ENCODE measurements around the gene GLDN.
"Not testable (repeated sequence)": the region's sequence is repeated elsewhere in the genome, so short reads cannot be mapped to it uniquely, and the experiment has no call there.

GLDN gene

DNA sequence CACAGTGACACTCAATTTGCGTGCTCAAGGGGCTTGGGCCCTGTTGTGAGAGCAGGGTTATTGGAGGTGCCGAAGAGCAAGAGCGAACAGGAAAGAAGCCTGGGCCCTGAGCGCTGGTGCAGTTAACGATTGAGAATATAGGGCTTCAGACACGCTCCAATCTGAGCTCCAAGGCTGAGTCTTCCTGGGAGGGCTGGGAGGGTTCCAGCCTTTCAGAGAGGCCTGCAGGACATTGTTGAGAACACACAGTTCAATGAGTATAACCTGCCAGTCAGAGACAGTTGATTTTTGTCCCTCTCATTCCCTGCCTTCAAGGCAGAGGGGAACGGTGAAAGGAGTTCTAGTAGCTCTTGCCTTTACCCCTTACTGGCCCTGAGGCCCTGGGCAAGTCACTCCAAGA lies 47.3 kb downstream of the GLDN start:
- DNase-seq (ENCODE audit: low read depth), result no peak

DNA sequence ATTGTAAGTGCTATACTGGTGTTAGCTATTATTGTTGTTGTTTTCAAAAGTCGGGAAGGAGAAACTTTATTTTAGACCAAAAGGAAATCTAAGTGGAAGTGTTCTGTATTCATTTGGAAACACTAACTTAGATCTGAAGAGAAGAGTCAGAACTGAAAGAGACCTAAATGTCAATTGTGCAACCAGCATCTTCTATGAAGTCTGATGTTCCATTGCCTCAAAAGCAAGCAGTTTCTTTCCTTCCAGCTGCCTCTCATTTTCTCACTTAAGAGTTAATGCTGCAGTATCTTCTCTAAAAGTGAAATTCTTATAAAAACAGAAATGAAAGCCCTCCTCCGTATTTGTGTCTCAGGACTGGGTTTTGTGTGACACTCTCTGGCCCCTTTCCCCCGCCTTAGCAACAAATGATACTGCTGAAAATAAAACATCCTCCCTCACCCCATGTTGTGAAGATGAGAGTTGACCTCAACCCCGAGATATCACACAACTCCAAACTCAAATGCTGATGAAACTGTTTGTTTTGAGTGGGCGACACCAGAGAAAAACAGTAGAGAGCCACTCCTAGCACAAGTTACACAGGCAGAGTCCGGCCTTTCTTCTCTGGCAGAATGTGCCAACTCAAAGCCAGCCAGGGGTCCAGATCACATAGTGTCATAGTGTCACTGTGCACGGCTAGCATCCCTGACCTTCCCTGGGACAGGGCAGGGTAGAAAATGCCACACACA lies 48.9 kb downstream of the GLDN start:
- no peak for DNase-seq (ENCODE audit: low read depth)

DNA sequence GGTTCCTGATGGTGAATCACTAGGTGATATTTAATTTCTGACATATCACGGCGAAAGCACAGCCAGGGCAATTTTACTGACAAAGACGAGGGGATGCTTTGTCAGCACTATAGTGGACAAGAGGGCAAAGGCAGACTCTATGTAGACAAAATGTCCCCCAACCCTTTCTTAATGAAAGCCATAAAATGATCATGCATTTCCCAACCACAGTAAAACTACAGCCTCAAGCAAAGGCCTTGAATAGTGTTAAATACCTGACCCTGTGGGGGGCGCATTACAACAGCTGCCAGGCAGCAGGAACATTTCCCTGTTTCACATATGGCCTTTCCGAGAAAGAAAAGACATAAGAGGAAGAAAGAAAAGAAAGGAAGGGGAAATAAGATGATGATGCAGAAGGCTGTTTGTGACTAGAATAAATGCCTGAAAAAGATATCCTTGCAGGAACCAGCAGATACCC lies 49.5 kb downstream of the GLDN start:
- no peak for DNase-seq (ENCODE audit: low read depth)

DNA sequence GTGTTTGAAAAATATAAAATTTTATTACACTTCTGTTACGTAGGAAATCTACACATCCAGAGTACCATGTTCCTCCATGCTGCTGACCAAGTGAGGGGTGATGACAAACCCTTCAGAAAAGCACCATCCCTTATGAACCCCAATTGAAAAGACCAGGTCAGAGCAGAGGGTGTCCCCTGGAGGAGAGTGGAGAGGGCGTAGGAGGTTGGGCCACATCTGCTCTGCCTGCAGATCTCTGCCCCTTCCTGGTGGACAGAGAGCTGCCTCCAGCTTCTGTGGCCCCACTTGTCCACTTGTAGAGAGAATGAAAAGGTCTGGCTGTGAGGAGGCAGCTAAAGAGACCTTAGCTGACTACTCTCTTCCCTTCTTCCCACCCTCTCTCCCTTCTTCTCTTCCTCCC lies 55.5 kb downstream of the GLDN start:
- no peak for DNase-seq (ENCODE audit: low read depth)

- DNase-seq (ENCODE audit: low read depth), result no peak
Measured at GRCh38 chr15:51398626-51399025, 57.2 kb downstream of the GLDN start.

- DNase-seq (ENCODE audit: low read depth), result no peak
Measured at GRCh38 chr15:51401051-51401780, 59.8 kb downstream of the GLDN start.

DNA sequence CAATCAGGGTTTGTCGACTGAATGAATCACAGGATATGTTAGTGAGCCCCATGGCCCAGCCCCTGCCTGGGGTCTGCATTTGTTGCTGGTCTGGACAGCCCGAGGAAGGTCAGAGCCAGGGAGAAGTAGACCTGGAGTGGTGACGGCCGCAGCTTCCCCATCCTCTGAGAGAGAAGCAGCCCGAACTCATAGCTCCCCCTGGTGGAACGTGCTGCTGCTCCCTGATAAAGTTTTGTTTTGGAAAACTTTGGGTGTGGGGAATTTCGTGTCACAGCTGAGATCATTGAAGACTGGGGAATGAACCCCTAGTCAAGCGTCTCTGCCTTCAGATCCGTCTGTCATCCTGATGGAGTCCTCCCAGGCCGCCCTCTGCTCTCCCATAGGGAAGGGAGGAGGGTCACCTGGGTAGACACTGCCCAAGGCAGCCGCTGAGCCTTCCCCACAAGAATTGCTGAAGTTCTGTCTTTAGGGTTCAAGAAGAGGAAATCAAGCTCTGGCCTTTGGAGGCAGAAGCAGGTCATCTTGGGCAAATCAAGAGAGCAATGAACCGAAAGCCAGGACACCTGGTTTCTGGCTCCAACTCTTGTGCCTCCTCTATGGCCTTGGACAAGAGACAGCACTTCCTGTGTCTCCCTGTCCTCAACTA lies 60.5 kb downstream of the GLDN start:
- no peak for DNase-seq (ENCODE audit: low read depth)

GRCh38 chr15:51403072-51403878 lies 61.8 kb downstream of the GLDN start:
- DNase-seq (ENCODE audit: low read depth), result no peak

DNA sequence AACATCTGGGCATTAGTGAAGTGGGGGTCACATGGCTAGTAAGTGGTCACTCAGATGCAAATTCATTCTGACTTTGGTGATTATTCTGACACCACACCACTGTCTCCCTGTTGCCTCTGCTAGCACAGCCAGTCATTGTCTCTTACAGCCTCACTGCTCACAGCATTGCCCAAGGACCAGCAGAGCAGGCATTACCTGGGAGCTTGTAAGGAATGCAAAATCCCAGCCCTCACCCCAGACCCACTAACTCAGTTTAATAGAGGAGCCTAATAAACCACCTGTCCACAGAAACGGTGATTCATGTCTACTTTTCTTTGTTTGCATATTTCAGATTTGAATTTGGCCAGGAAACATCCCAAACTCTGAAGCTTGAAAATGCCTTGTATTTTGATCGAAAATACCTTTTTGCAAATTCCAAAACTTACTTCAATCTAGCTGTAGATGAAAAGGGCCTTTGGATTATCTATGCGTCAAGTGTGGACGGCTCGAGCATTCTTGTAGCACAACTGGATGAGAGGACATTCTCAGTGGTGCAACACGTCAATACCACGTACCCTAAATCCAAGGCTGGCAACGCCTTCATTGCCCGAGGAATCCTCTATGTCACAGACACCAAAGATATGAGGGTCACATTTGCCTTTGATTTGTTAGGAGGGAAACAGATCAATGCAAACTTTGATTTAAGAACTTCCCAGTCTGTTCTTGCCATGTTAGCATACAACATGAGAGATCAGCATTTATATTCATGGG lies 62.7 kb downstream of the GLDN start:
- no peak for DNase-seq (ENCODE audit: low read depth)

- no peak for DNase-seq (ENCODE audit: low read depth)
Measured at GRCh38 chr15:51405693-51406523, 64.5 kb downstream of the GLDN start.

DNA sequence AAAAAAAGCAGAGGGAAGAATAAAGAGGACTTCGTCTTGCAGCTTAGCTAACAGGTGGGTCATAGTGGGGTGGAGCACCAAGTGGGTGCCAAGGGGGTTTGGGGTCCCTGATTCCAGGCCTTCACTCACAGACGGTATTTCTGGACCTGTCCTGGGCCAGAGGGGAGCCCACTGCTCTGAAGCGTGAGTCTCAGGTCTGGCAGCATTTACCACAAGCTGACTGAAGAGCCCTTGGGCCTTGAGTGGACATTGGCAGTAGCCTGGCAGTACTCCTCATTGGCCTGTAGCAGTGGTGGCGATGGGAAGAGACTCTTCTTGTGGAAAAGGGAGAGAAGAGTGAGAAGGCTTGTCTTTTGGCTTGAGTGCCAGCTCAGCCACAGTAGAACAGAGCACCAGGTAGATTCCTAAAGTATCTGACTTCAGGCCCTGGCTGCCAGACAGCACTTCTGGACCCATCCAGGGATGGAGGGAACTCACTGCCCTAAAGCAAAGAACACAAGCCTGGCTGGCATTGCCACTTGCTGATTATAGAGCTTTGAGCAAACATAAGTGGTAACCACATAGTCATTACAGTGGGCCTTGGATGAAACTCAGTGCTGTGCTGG lies 72.9 kb downstream of the GLDN start:
- DNase-seq (ENCODE audit: low read depth), result no peak

DNA sequence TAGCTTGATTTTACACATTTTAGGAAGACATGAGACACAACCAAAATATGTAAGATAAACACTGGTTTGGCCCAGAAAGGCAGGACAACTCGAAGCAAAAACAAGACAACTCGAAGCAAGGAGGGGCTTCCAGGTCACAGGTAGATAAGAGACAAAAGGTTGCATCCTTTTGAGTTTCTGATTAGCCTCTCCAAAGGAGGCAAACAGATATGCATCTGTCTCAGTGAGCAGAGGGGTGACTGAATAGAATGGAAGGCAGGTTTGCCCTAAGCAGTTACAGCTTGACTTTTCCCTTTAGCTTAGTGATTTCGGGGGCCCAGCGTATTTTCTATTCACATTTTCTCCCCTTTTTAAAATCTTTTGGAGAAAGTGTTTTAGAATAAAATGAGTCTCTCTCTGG lies 74.7 kb downstream of the GLDN start:
- no peak for DNase-seq (ENCODE audit: low read depth)

DNA sequence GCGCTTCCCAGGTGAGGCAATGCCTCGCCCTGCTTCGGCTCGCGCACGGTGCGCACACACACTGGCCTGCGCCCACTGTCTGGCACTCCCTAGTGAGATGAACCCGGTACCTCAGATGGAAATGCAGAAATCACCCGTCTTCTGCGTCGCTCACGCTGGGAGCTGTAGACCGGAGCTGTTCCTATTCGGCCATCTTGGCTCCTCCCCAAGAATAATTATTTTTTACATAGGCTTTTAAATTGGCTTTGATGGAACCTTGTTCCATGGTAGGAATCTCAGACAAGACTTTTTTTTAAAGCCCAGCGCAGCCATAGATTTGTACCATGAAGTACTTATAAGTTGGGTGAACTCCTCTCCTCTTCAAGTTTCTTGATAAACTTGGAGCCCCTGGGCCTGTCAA lies 81.6 kb downstream of the GLDN start:
- not testable (repeated sequence) for DNase-seq (ENCODE audit: low read depth)

DNA sequence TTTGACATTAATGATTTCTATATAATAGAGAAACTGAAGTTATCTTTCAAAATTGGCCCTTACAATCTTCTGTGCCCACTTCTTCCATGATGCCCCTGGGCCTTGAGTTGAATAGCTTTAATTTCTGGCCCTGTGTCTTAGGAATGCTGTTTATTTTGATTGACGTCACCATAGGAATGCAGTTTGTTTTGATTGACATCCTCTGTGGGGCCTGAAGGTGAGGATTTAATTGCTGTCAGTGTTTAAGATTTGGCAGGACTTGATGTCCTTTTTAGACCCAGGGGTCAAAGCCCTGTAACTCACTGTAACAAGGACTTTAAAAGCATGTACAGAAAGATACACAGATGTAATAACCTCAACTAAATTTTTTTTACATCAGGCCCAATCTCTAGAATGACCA lies 83.3 kb downstream of the GLDN start:
- DNase-seq (ENCODE audit: low read depth), result no peak

DNA sequence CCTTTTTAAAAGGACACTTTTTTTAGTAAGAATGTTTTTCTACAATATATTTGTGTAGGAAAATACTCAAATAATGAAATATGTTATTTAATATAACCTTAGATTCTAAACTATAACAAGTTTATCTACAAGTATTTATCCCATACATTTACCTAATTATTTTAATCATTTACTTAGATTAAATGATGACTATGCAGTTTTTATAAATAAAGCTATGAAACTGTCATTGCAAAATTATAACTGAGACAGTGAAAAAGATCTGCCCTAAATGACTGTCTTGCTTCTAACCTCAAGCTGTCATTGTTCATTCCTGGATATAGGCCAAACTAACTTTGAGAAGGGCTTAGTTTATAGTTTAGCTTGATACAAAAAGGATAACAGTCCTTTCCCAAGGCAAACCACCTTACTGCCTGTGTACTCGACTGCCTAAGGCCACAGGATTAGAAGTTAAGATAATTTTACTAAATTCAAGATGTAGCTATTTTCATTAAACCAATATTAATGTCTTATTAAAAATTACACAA lies 84.1 kb downstream of the GLDN start:
- DNase-seq (ENCODE audit: low read depth), result no peak

- no peak for DNase-seq (ENCODE audit: low read depth)
Measured at GRCh38 chr15:51438526-51438925, 97.1 kb downstream of the GLDN start.

DNA sequence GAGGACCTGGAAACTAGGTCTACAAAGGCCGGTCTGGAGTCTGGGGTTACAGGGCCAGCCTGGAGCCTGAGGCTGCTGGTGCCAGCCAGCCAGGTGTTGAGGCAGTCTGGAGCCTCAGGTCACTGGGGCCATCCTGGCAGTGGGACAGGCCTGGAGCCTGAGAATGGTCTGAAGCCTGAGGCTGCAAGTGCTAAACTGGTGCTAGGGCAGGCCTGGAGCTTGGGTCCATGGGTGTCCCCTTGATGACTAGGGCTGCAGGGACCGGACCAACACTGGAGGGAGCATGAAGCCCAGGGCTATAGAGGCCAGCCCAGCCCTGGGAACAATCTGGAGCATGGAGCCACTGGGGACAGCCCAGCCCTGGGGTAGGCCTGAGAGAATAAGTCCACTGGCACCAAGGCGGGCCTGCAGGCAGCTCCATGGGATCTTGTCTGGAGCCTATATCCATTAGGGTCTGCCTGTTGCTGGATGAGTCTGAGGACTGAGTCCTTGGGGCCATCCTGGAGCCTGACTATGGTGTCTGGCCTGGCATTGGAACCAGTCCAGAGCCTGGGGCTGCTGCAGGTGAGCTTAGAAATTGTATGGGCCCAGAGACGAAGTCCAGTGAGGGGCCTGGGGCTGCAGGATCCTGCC lies 101.9 kb downstream of the GLDN start:
- DNase-seq (ENCODE audit: low read depth), result no peak

DNA sequence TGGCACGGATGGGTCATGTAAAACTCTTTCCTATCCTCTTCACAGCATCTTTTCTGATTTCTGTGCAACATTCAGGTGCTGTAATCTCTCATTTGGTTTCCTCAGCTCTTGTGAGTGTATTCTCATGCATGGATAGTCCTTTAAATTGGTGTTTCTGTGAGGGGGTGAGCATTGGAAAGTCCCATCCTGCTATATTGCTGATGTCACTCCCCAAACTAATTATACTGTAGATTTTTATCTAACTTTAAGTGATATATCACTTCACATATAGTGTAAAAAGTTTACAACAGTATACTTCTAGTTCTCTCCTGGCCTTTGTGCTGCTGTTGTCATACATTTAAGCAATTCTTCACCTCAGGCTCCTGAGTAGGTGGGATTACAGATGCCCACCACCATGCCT lies 102.7 kb downstream of the GLDN start:
- DNase-seq (ENCODE audit: low read depth), result no peak

DNA sequence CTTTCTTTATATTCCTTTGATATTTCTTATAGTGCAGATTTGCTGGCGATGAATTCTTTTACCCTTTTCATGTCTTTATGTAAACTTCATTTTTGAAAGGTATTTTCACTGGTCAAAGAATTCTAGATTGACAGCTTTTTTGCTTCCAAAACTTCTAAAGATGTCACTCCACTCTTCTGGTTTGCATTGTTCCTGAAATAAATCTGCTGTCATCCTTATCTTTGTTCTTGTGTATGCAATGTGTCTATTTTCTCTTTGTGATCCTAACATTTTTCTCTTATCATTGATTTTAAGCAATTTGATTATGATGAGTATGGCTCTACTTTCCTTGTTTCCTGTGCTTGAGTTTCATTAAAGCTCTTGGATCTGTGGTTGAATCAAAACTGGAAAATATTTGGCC lies 103.4 kb downstream of the GLDN start:
- no peak for DNase-seq (ENCODE audit: low read depth)

Measured in T follicular helper cell (primary cell).